Measurements from ENCODE around the gene ZNF343.
"Not testable (repeated sequence)": the region's sequence is repeated elsewhere in the genome, so short reads cannot be mapped to it uniquely, and the experiment has no call there.

- not testable (repeated sequence) for TF ChIP-seq EZH2phosphoT487 (IDR thresholded peaks at IDR 0.05; ENCODE audit: borderline replicate concordance); ZBTB33 (IDR thresholded peaks at IDR 0.05; ENCODE audit: extremely low read depth, insufficient replicate concordance, low read length); EZH2 (IDR thresholded peaks at IDR 0.05); REST (IDR thresholded peaks at IDR 0.05; ENCODE audit: low read depth); CTCF (IDR thresholded peaks at IDR 0.05 in 2 of 3, conservative IDR thresholded peaks at IDR 0.05 in 1 of 3; ENCODE audit: borderline replicate concordance in 1 of 3, insufficient read depth in 1 of 3, low read depth in 2 of 3, low read length in 2 of 3); FOSL1 (IDR thresholded peaks at IDR 0.05; ENCODE audit: low read depth); ZNF274 (IDR thresholded peaks at IDR 0.05; ENCODE audit: low read depth, low read length); POLR2AphosphoS5 (IDR thresholded peaks at IDR 0.05; ENCODE audit: low read depth, low read length); YY1 (IDR thresholded peaks at IDR 0.05; ENCODE audit: extremely low read depth, insufficient replicate concordance, low read depth, low read length); POLR2A (IDR thresholded peaks at IDR 0.05; ENCODE audit: borderline replicate concordance, extremely low read depth, insufficient read depth, insufficient read length); SP1 (IDR thresholded peaks at IDR 0.05; ENCODE audit: low read depth); CEBPB (IDR thresholded peaks at IDR 0.05; ENCODE audit: low read depth); RAD21 (IDR thresholded peaks at IDR 0.05; ENCODE audit: low read depth)
Measured at GRCh38 chr20:2502808-2503384, 5.8 kb downstream of the ZNF343 start.
